GM18867 (cell line): ENCODE results near the gene ZNF407.
A peak's percentile ranks its signal among the peaks of the same experiment; 100 is the strongest.

Experiments used
- ATAC-seq: cut with Tn5 transposase; IDR thresholded peaks from one replicate; pipeline ENCODE4 v1.9.1; 2021; ENCODE audit warnings: mild to moderate bottlenecking, moderate library complexity; ENCODE audit not compliant: unreplicated experiment

Gene ZNF407

GRCh38 chr18:74669136-74669798 is 71.6 kb downstream of the ZNF407 start:
- no peak for ATAC-seq

GRCh38 chr18:74672371-74672770 is 74.7 kb downstream of the ZNF407 start:
- no peak for ATAC-seq

GRCh38 chr18:74674487-74674886 is 76.8 kb downstream of the ZNF407 start:
- ATAC-seq: no peak

- peak; percentile 84 for ATAC-seq
Observed at GRCh38 chr18:74679006-74679678, 81.5 kb downstream of the ZNF407 start.

- ATAC-seq: no peak
Observed at GRCh38 chr18:74679679-74680076, 82.0 kb downstream of the ZNF407 start.

- no peak for ATAC-seq
Observed at GRCh38 chr18:74682141-74682990, 84.7 kb downstream of the ZNF407 start.

- ATAC-seq: no peak
Observed at GRCh38 chr18:74682991-74683297, 85.3 kb downstream of the ZNF407 start.

GRCh38 chr18:74683573-74683972 is 85.9 kb downstream of the ZNF407 start:
- ATAC-seq: no peak

- no peak for ATAC-seq
Observed at GRCh38 chr18:74689251-74689650, 91.6 kb downstream of the ZNF407 start.

- no peak for ATAC-seq
Observed at GRCh38 chr18:74692367-74693013, 94.8 kb downstream of the ZNF407 start.

GRCh38 chr18:74694436-74694835 is 96.8 kb downstream of the ZNF407 start:
- no peak for ATAC-seq

GRCh38 chr18:74695170-74695569 is 97.5 kb downstream of the ZNF407 start:
- ATAC-seq: no peak

- ATAC-seq: no peak
Observed at GRCh38 chr18:74698881-74699280, 101.2 kb downstream of the ZNF407 start.

- no peak for ATAC-seq
Observed at GRCh38 chr18:74699455-74699854, 101.8 kb downstream of the ZNF407 start.

GRCh38 chr18:74702950-74703349 is 105.3 kb downstream of the ZNF407 start:
- ATAC-seq: no peak

GRCh38 chr18:74708169-74708568 is 110.5 kb downstream of the ZNF407 start:
- ATAC-seq: no peak

GRCh38 chr18:74709452-74709851 is 111.8 kb downstream of the ZNF407 start:
- ATAC-seq: no peak

GRCh38 chr18:74714120-74714519 is 116.5 kb downstream of the ZNF407 start:
- ATAC-seq: no peak

GRCh38 chr18:74714791-74715190 is 117.1 kb downstream of the ZNF407 start:
- no peak for ATAC-seq

GRCh38 chr18:74715306-74715705 is 117.6 kb downstream of the ZNF407 start:
- ATAC-seq: no peak
